ENCODE data around the gene ARF3. TPM values are rescaled to one million over a fixed set of nuclear protein-coding genes. Genes with fewer than 3 reads are reported as not detected.

The ARF3 gene
- total RNA-seq, 1 experiment from 2014 or later, result 224 TPM

GRCh38 chr12:48997719-48998496 is 40.6 kb upstream of the ARF3 start:
- TF ChIP-seq CTCF (IDR thresholded peaks at IDR 0.05) (0 out of 2 replicates have a peak, but pooled peaks have one; percentile 25), SIN3A (IDR thresholded peaks at IDR 0.05; ENCODE audit: borderline replicate concordance, insufficient read depth, low read depth, low read length) (no peak), REST (IDR thresholded peaks at IDR 0.05; ENCODE audit: insufficient read depth in 1 of 2, low read depth in 2 of 2, low read length in 1 of 2) (no peak), POLR2AphosphoS5 (IDR thresholded peaks at IDR 0.05; ENCODE audit: low read depth, low read length) (no peak)
- Histone ChIP-seq H3K4me1 (ENCODE audit: control insufficient read depth, insufficient read depth, low read length) (peaks cover 12% of the 10 kb centered on the region), H3K36me3 (ENCODE audit: control insufficient read depth, insufficient read depth, low read length) (no peaks in the 10 kb centered on the region), H3K9me3 (ENCODE audit: control insufficient read depth, insufficient read depth, low read depth, low read length) (no peaks in the 10 kb centered on the region), H3K27me3 (ENCODE audit: control insufficient read depth, insufficient read depth, low read length) (no peaks in the 10 kb centered on the region), H3K27ac (ENCODE audit: low read length) (peak overlapping the region; percentile 31; the same call in 1 of the 2 replicates), H3K4me3 (ENCODE audit: low read depth in 2 of 2, low read length in 2 of 2) (peak overlapping the region; percentile 49 to 71)
- DNase-seq (ENCODE audit: low read depth, low spot score) (no peak), ATAC-seq (peak; percentile 73)
- ChIA-PET CTCF (interaction anchor here (1.1 to 1.9 kb wide), 2 partner anchors 10 to 15 kb away, joined by 4 to 11 read pairs; no protein-coding TSS in a partner anchor), POLR2A (interaction anchor here (0.6 to 1.1 kb wide), 3 partner anchors 10 to 14 kb away, joined by 3 to 5 read pairs (median 3); no protein-coding TSS in a partner anchor)
- intact Hi-C loops (cut with micrococcal nuclease; ENCODE audit: unreplicated experiment), result no loop called here
- BruUV-seq (replicated peaks), result no TSS peak
- in situ Hi-C loops (cut with HindIII; ENCODE audit: low pct_unique_long_range_greater_than_20kb, low sequenced_read_pairs), result no loop called here

GRCh38 chr12:48996794-48997718 is 39.8 kb upstream of the ARF3 start:
- H3K4me3 ChIP-seq (ENCODE audit: low read depth in 2 of 2, low read length in 2 of 2), result peak overlapping the region; percentile 14 to 30
- intact Hi-C loops (cut with micrococcal nuclease; ENCODE audit: unreplicated experiment), result no loop called here
- BruUV-seq (replicated peaks), result no TSS peak

More at GRCh38 chr12:48996794-48997718, 39.8 kb upstream of the ARF3 start:
- Histone ChIP-seq H3K9me3 (ENCODE audit: control insufficient read depth, insufficient read depth, low read depth, low read length) (no peaks in the 10 kb centered on the region), H3K36me3 (ENCODE audit: control insufficient read depth, insufficient read depth, low read length) (no peaks in the 10 kb centered on the region), H3K27ac (ENCODE audit: low read length) (no peak overlapping the region), H3K4me1 (ENCODE audit: control insufficient read depth, insufficient read depth, low read length) (peaks cover 12% of the 10 kb centered on the region), H3K27me3 (ENCODE audit: control insufficient read depth, insufficient read depth, low read length) (no peaks in the 10 kb centered on the region)
- POLR2A ChIA-PET, result interaction anchor here (0.6 to 1.1 kb wide), 7 partner anchors 10 to 142 kb away, joined by 3 to 5 read pairs (median 3); no protein-coding TSS in a partner anchor
- peak; percentile 56 for ATAC-seq
- TF ChIP-seq TCF7L2 (IDR thresholded peaks at IDR 0.05; ENCODE audit: low read depth, low read length) (peak; percentile 64), CTCF (IDR thresholded peaks at IDR 0.05) (peak; percentile 89), REST (IDR thresholded peaks at IDR 0.05; ENCODE audit: insufficient read depth in 1 of 2, low read depth in 2 of 2, low read length in 1 of 2) (no peak)
- DNase-seq (ENCODE audit: low read depth, low spot score), result no peak
- in situ Hi-C loops (cut with HindIII; ENCODE audit: low pct_unique_long_range_greater_than_20kb, low sequenced_read_pairs), result no loop called here
- CTCF ChIA-PET, result interaction anchor here (0.5 to 1.5 kb wide), 12 partner anchors 9 to 140 kb away, joined by 3 to 8 read pairs (median 4); partner anchors contain the start of gene ARF3

Measured in Panc1 (cell line).